ENCODE measurements around the gene C22orf31. TPM values are rescaled to one million over a fixed set of nuclear protein-coding genes. Genes with fewer than 3 reads are reported as not detected.

Gene C22orf31
- total RNA-seq, 1 experiment from 2014 or later = not detected

GRCh38 chr22:29079218-29079901 is 17.7 kb upstream of the C22orf31 start:
- POLR2A ChIA-PET = interaction anchor here (0.7 kb wide), 1 partner anchor 264 kb away, joined by 3 read pairs; no protein-coding TSS in a partner anchor
- H3K4me3 Mint-ChIP-seq (ENCODE audit: unreplicated experiment) = no peak overlapping the region
- H3K27ac Mint-ChIP-seq (ENCODE audit: low read depth, unreplicated experiment) = no peak overlapping the region
- no peaks in the 10 kb centered on the region for H3K27me3 Mint-ChIP-seq (ENCODE audit: insufficient read depth, unreplicated experiment)
- no peak for TF ChIP-seq CTCF (IDR thresholded peaks at IDR 0.05; ENCODE audit: unreplicated experiment)
- intact Hi-C loops (cut with micrococcal nuclease) = loop anchor here (10.0 kb wide), 1 partner anchor 75 kb away; no protein-coding TSS in a partner anchor
- CTCF ChIA-PET = interaction anchor here (0.9 to 3.2 kb wide), 2 partner anchors 47 to 166 kb away, joined by 3 to 8 read pairs; no protein-coding TSS in a partner anchor
- no peaks in the 10 kb centered on the region for H3K36me3 Mint-ChIP-seq (ENCODE audit: insufficient read depth, unreplicated experiment)
- no TSS peak for BruUV-seq (replicated peaks)
- H3K4me1 Mint-ChIP-seq (ENCODE audit: insufficient read depth, unreplicated experiment) = peaks cover 6% of the 10 kb centered on the region
- DNase-seq (ENCODE audit: unreplicated experiment) = peak; percentile 27
- H3K9me3 Mint-ChIP-seq (ENCODE audit: unreplicated experiment) = no peaks in the 10 kb centered on the region

- no peak overlapping the region for H3K4me3 Mint-ChIP-seq (ENCODE audit: unreplicated experiment)
- no peak overlapping the region for H3K27ac Mint-ChIP-seq (ENCODE audit: low read depth, unreplicated experiment)
- no peaks in the 10 kb centered on the region for H3K36me3 Mint-ChIP-seq (ENCODE audit: insufficient read depth, unreplicated experiment)
- peaks cover 6% of the 10 kb centered on the region for H3K4me1 Mint-ChIP-seq (ENCODE audit: insufficient read depth, unreplicated experiment)
- no peaks in the 10 kb centered on the region for H3K27me3 Mint-ChIP-seq (ENCODE audit: insufficient read depth, unreplicated experiment)
- POLR2A ChIA-PET = interaction anchor here (0.7 kb wide), 1 partner anchor 264 kb away, joined by 3 read pairs; no protein-coding TSS in a partner anchor
- no peak for TF ChIP-seq CTCF (IDR thresholded peaks at IDR 0.05; ENCODE audit: unreplicated experiment)
- DNase-seq (ENCODE audit: unreplicated experiment) = no peak
- H3K9me3 Mint-ChIP-seq (ENCODE audit: unreplicated experiment) = no peaks in the 10 kb centered on the region
- intact Hi-C loops (cut with micrococcal nuclease) = loop anchor here (10.0 kb wide), 1 partner anchor 76 kb away; no protein-coding TSS in a partner anchor
- CTCF ChIA-PET = interaction anchor here (0.6 to 3.2 kb wide), 3 partner anchors 75 to 250 kb away, joined by 3 to 8 read pairs (median 3); no protein-coding TSS in a partner anchor
- BruUV-seq (replicated peaks) = no TSS peak
These were observed 17.2 kb upstream of the C22orf31 start for GRCh38 chr22:29078869-29079207.

GRCh38 chr22:29078036-29078868 is 16.6 kb upstream of the C22orf31 start:
- H3K27ac Mint-ChIP-seq (ENCODE audit: low read depth, unreplicated experiment) = no peak overlapping the region
- CTCF ChIA-PET = interaction anchor here (0.6 to 3.2 kb wide), 3 partner anchors 76 to 249 kb away, joined by 3 to 8 read pairs (median 3); no protein-coding TSS in a partner anchor
- intact Hi-C loops (cut with micrococcal nuclease) = loop anchor here (10.0 kb wide), 1 partner anchor 77 kb away; no protein-coding TSS in a partner anchor
- DNase-seq (ENCODE audit: unreplicated experiment) = no peak
- H3K4me3 Mint-ChIP-seq (ENCODE audit: unreplicated experiment) = no peak overlapping the region
- no TSS peak for BruUV-seq (replicated peaks)
- no peaks in the 10 kb centered on the region for H3K36me3 Mint-ChIP-seq (ENCODE audit: insufficient read depth, unreplicated experiment)
- POLR2A ChIA-PET = no interaction called here
- TF ChIP-seq CTCF (IDR thresholded peaks at IDR 0.05; ENCODE audit: unreplicated experiment) = no peak
- no peaks in the 10 kb centered on the region for H3K9me3 Mint-ChIP-seq (ENCODE audit: unreplicated experiment)
- H3K27me3 Mint-ChIP-seq (ENCODE audit: insufficient read depth, unreplicated experiment) = no peaks in the 10 kb centered on the region
- H3K4me1 Mint-ChIP-seq (ENCODE audit: insufficient read depth, unreplicated experiment) = peaks cover 6% of the 10 kb centered on the region

- no peak for DNase-seq (ENCODE audit: unreplicated experiment)
- no TSS peak for BruUV-seq (replicated peaks)
- H3K36me3 Mint-ChIP-seq (ENCODE audit: insufficient read depth, unreplicated experiment) = no peaks in the 10 kb centered on the region
- H3K27me3 Mint-ChIP-seq (ENCODE audit: insufficient read depth, unreplicated experiment) = no peaks in the 10 kb centered on the region
- no peaks in the 10 kb centered on the region for H3K9me3 Mint-ChIP-seq (ENCODE audit: unreplicated experiment)
- ChIA-PET POLR2A (interaction anchor here (0.7 kb wide), 1 partner anchor 46 kb away, joined by 3 read pairs; no protein-coding TSS in a partner anchor), CTCF (interaction anchor here (0.6 to 0.7 kb wide), 4 partner anchors 23 to 442 kb away, joined by 3 read pairs; no protein-coding TSS in a partner anchor)
- H3K4me3 Mint-ChIP-seq (ENCODE audit: unreplicated experiment) = peak overlapping the region; percentile 71
- peaks cover 6% of the 10 kb centered on the region for H3K4me1 Mint-ChIP-seq (ENCODE audit: insufficient read depth, unreplicated experiment)
- no peak for TF ChIP-seq CTCF (IDR thresholded peaks at IDR 0.05; ENCODE audit: unreplicated experiment)
- H3K27ac Mint-ChIP-seq (ENCODE audit: low read depth, unreplicated experiment) = no peak overlapping the region
- intact Hi-C loops (cut with micrococcal nuclease) = loop anchor here (10.0 kb wide), 1 partner anchor 80 kb away; no protein-coding TSS in a partner anchor
These were observed 12.7 kb upstream of the C22orf31 start for GRCh38 chr22:29074276-29074772.
